SK-N-DZ (cell line): ENCODE data around the gene VWA7.
"Not testable (repeated sequence)": the region's sequence is repeated elsewhere in the genome, so short reads cannot be mapped to it uniquely, and the experiment has no call there.

Source experiments
- DNase-seq: peaks from one replicate; pipeline ENCODE4 v3.0.0-alpha.2; 2015; ENCODE audit warnings: low spot score

Gene VWA7

DNA sequence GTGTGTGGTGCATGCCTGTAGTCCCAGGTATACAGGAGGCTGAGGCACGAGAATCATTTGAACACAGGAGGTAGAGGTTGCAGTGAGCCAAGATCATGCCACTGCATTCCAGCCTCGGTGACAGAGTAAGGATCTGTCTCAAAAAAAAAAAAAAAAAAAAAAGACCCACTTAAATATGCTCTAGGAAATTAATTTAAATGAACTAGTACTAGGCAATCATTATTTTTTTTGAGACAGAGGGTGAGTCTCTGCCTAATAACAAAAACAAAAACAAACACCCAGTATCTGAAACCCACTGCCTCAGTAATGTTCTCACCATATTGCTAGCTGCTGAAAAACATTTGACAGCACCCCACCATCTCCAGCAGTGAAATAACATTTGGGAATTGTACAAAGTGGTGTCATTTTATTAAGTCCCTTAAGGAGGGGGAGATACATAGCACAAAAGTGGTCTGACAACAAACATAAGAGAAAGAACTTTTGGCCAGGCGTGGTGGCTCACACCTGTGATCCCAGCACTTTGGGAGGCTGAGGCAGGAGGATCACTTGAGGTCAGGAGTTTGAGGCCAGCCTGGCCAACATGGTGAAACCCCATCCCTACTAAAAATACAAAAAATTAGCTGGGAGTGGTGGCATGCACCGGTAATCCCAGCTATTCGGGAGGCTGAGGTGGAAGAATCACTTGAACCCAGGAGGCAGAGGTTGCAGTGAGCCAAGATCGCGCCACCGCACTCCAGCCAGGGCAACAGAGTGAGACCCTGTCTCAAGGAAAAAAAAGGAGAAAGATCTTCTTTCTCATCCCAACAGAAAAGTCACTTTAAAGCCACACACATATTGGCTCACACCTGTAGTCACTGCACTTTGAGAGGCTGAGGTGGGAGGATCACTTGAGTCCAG, 24.2 kb upstream of the VWA7 start:
- not testable (repeated sequence) for DNase-seq

DNA sequence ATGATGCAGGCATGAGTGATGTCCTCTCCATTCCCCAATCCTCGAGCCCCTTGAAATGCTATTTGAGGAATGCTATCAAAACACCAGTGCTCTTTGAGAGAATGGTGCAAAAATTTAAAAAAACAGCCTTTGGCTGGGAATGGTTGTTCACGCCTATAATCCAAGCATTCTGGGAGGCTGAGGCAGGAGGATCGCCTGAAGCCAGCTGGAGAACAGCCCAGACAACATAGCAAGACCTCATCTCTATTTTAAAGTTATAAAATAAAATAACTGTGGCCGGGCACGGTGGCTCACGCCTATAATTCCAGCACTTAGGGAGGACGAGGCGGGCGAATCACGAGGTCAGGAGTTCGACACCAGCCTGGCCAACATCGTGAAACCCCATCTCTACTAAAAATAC, 22.7 kb upstream of the VWA7 start:
- no peak for DNase-seq

DNA sequence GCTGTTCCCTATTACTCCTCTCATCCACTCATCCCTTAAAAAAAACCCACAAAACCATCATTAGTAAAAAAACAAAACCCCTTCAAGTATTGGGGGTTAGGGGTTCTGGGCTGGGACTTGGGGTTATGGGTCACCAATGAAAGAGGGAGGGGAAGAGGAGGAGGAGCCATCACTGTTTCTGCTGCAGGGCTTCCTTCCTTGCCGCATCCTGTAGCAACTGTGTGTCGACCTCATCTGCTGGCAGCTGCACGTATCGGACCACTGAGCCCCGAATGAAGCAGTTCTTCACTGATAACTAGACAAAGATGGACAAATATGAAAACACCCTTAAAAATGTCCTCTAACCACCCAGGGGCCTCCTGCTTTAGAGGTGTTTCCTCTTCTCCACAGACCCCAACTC, 20.5 kb upstream of the VWA7 start:
- no peak for DNase-seq

DNA sequence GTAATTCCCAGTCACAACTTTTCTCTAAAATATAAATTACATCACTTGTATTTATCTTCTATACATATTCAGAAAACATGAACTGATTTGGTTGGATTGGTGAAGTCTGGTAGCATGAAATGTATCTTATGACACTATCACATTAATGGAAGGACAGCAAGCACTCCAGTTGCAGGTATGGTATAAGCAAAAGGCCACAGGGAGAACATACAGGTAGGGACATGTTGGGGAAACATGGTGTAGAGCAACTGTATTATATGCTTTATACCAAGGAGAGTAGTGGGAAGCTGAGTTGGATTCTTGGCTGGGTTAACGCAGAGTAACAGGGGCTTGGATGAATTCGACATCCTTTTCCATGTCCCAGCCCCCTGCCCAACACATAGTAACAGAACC, 19.9 kb upstream of the VWA7 start:
- no peak for DNase-seq

DNA sequence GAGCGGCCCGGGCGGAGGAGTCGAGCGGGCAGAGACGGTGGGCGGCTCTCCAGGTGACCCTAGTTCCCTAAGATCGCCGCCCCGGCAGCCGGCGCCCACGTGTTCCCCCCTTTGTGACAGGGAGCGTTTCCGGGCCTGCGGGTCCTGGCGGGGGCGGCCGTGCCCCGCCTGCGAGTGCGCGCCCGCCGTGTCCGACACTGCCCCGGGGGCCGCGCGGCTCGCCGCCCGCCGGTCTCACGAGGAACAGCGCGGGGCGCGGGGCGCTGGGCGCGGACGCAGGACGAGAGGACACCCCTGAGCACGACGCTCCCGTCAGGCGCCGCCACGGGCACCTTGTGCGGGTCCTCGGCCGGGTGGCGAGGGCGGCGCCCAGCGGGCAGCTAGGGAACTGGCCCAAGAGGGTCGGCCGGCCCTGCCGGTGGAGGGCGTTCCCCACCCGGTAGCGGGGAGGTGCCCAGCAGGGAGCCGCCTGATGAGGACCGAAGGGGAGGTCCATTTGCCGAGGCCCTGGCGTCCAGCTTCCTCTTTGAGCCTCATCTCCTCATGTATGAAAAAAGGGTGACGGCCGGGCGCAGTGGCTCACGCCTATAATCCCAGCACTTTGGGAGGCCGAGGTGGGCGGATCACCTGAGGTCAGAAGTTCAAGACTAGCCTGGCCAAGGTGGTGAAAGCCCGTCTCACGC, 18.6 kb upstream of the VWA7 start, which contains the start of gene VARS1:
Gene VARS1, minus strand, starts transcription at position 137 of the 683 bp plus-strand sequence. CDS start 535 bp downstream, outside the sequence.
- peak; percentile 88 for DNase-seq

DNA sequence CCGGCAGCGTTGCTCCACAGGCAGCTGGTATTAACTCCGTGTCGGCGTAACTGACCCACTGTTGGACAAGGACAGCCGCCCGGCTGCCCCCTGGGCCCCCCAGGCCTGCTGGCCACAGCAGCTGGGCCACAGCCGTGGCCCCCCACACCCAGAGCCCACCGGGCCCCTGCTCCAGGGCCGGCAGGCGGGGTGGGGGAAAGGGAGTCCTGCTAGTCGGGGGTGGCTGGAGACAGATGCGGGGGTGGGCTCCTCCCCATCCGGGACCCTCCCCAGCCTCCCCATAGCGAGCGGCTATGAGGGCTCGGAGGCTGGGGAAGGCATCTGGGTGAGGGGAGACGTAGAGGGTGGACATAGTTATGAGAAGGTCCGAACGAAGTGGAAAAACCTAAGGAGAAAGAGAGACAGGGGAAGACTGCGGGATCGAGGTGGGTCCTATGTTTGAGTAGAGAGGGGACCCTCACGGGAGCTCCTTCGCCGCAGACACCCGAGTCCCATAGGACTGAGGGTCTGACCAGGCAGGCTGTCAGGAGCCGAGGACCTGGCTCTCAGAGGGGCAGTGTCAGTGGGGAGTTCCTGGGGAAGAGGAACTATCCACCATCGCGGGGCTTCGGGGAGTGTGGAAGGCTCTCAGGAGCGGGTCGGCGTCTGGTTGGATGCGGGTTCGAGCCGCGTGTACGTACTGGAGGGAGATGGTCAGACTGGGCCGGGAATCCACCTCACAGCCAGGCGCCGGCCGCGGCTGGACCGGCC, 17.9 kb upstream of the VWA7 start:
- DNase-seq, result no peak

DNA sequence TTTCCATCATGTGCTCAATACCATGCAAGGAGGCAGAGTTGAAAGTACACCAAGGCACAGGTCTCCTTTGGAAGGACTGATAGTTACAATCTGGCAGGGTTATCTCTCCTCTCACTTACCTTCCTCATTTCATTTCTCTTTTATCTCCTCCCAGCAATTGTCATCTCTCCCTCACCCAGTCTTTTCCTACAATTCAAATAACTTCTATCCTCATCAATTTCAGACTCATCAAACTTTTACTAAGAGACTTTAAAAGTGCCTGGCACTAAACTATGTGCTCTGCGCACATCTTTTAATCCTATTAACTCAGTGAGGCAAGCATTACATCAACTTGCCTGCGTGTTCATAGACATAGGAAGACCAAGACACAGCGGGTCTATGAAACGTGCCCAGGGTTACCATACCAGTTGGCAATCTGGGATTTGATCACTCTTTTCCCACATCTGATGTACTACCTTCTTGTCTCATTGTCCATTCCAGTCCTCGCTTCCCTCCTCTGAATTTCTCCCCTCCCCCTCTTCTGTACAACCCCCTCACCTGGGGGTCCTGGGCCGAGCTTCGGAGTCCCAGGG, 17.3 kb upstream of the VWA7 start:
- no peak for DNase-seq

DNA sequence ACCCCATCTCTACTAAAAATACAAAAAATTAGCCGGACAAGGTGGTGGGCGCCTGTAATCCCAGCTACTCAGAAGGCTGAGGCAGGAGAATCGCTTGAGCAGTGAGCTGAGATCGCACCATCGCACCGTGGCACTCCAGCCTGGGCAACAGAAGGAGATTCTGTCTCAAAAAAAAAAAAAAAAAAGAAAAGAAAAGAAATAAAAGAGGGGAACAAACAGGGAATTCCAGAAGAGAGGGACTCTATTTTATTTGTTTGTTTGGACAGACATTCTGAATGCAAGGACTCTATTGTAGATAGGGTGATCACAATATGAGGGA, 16.8 kb upstream of the VWA7 start:
- DNase-seq, result not testable (repeated sequence)

DNA sequence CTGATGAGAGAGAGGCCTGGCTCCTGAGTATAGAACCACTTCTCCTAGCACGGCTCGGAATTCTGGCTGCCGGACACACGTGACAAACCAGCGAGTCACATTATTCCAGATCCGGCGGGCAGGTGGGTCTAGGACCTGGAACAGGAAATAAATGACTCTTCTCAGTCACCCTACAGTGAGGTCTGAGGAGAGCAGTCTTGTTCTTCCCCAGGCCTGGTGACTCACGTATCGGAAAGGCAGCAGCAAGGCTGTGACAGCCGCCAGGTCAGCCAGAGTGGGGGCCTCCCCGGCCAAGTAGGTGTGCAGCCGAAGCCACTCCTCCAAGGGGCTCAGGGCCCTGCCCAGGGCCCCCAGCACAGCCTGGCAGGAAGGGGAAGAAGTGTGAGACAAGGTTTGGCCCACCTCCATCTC, 15.6 kb upstream of the VWA7 start:
- no peak for DNase-seq

DNA sequence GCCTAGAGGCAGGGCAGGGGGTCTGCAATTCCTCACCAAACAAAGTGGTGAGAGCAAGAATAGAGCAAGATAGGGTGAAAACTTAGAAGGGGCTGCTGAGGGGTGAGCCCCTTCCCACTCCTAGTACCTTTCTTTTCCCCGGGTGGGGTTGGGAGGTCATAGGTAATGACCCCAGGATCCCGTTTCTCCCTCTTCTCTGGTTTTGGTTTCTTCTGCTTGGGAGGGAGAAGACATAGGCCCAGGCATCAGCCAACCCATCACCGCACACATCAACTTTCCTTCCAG, 14.9 kb upstream of the VWA7 start:
- DNase-seq, result no peak

DNA sequence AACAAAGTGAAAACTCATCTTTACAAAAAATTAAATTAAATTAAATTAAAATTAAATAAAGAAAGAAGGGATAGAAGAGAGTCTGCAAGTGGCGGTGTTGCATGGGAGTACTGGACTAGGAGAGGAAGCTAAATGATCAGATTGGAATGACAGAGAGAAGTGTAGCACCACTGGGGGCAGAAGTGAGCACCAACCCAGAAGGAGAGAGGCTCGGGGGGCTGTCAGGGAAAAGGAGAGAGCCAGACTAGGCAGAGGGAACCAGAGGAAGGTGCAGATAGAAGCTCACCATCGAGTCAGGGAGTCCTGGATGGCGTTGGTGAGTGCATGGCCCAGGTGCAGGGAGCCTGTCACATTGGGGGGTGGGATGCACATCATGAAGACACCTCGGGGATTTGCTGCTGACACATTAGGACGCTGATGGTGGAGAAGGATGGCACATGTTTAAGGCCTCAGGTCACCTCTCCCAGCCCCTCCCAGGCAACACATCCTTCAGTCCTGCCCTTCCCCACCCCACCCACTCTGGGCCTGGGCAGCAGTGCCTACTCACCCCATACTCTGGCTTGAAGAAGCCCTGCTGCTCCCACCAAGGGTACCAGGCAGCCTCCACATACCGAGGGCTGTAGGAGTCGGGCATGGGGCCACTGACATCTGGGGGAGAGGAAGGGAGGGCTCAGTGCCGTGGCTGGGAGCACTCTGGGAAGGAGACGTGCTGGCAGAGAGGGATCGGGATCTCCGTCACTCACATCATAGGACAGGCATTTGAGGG, 14.4 kb upstream of the VWA7 start:
- peak; percentile 71 for DNase-seq

DNA sequence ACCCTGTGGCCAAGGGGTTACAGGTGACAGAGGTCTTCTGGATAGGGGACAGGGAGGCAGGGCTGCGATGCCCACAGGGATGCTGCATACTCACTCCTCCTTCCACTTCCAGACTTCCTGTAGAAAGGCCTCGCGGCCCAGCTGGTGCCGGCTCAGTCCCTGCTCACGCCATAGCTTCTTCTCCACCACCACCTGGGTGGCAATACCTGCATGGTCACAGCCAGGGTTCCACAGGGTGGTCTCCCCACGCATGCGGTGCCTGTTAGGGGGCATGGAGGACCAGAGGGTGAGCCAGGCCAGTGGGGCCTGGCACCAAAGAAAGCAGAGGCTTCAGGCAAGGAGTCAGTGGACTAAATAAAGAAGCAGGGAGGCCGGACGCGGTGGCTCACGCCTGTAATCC, 8.3 kb upstream of the VWA7 start:
- no peak for DNase-seq

DNA sequence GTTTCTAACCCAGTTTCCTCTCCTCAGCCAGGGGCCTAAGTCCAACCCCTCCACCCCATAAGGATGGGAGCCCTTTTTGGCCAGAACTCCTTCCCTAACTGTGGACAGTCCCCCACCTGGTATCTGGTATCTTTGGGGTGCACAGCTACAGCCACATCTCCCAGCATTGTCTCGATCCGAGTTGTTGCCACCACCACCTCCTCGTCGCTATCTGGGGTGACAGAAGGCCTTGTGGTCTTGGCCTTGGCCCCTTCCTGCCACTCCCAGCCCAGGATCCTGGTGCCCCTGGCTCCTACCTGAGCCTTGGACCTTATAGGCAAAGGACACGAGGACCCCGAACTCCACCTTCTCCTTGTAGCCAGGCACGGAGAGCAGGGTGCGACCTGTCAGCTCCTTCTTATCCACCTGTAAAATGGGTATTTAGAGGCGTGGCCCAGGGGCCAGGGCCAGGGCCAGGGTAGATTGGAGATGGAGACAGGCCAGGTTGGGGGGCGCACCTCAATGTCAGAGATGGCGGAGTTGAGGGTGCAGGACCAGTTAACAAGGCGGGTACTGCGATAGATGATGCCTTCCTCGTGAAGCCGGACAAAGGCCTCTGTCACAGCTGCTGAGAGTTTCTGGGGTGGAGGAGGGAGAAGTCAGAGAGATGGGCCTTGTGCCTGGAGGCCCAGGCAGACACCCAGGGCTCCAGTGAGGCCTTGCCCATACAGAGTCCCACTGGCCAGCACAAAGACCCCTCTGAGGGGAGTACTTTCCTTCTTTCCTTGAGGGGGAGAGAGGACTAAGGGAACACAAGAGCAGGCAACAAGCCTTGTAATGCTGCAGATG, 7.2 kb upstream of the VWA7 start:
- no peak for DNase-seq

DNA sequence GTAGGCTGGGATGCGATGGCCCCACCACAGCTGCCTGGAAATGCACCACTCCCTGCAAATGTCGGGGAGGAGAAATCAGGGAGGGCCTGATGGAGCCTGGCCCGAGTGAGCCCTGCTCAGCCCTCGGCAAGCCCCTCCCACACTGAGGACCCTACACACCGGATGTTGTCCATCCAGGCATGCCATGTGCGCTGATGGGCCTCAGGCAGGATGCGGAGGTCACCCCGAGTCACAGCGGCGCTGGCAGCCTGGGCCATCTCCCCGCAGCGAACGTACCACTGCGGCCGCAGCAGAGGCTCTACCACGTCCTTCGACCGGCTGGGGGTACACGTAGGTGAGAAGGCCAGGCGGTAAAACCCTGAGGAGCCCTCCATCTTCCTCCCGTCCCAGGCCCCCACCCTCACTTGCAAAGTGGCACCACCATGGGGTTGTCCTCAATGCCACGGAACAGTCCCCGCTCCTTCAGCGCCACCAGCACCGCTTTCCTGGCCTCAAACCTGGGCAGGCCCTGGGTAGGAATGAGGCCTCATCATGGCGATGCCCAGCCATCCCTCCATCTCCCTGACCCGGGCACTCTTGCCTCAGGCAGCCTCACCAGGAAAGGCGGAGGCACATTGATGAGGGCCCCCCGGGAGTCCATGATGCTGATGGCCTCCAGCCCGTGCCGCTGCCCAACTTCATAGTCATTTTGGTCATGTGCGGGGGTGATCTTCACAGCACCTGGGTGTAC, 5.2 kb upstream of the VWA7 start:
- no peak for DNase-seq

DNA sequence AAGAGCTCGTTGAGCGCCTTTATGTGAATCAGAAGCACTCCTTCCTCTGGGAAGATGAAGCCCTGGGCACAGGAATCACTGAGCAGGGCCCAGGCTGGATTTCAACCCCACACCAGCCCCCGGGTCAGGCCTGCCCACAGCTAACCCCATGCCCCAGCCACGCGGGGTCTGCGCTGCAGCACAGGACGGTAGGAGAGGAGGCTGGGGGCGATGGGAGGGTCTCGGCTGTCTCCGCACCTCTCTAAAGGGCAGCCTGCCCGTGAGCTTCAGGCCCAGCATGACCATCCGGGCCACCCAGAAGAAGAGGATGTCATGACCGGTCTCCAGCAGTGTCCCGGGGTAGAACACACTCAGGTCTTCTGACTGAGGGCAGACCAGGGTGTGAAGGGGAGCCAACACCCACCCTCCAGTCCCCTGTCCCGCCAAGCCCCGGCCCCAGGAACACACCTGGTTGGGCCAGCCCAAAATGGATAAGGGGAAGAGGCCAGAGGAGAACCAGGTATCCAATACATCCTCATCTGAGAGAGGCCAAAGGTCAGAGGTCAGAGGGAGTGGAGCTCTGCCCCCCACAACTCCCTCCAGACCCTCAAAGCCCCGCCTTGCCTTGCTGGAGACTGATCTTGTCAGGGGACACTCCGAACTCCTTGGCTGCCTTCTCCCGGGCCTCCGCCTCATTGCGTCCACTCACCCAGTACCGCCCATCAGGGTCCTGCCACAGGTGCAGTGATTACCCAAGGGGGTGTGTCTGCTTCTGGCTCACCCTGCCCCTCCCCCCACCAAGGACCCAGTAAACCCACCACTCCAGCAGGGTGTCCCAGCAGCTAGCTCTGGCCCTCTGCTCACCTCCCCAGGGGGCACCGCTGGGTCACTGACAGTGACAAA, 4.4 kb upstream of the VWA7 start:
- no peak for DNase-seq

DNA sequence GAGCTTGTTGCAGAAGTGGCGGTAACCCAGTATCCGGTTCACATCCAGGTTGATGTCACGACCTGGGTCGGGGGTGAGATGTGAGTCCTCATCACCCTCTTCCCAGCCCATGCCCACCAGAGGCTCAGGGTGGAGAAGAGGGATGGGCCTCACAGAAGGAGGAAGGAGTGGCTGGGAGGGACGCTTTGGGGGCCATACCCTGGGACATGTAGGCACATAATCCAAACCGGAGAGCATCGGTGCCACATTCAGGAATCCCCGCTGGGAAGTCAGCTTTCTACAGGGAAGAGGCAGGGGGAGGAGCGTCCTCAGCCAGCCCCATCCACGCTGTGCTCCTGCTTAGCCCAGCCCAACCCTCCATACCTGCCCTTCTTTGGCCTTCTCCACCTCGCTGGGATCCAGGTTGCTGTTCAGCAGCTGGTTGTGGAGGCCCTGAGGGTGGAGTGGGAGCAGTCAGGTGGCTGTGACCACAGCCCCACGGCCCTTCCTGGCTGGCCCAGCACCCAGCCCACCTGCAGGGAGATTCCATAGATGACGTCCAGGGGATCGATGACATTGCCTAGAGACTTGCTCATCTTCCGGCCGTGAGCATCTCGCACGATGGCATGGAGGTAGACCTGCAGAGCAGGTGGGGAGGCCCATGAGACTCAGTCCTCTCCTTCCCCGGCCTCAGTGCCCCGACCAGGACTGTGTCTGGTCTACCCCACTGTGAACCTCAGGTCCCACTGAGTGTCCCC, 3.5 kb upstream of the VWA7 start:
- DNase-seq, result no peak

DNA sequence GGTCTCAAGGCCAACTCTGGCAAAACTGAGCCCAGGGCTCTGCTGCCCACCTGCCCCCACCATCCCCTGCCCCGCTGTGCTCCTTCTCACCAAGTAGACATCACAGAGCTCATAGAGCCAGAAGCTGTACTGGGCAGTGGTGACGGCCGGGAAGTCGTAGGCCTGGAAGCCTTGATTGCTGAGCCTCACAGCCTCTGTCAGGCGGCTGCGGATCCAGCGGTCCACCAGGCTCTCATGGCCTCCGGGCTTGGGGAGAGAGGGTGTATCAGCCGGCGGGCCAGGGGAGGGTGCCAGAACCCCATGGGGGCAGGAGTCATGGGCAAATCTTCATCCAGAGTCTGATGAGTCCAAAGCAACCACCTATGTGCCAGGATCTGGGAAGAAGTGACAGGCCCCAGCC, 2.8 kb upstream of the VWA7 start:
- no peak for DNase-seq
